ENCODE measurements around the gene WDR48.

WDR48 gene

GRCh38 chr3:39144095-39144747, 92.4 kb downstream of the WDR48 start:
- Histone ChIP-seq H3K36me3 (ENCODE audit: control insufficient read depth, low read depth, low read length) (peaks cover 37% of the 10 kb centered on the region), H3K27me3 (ENCODE audit: control insufficient read depth, insufficient read depth, low read length) (no peaks in the 10 kb centered on the region), H3K4me1 (ENCODE audit: control insufficient read depth, low read depth, low read length) (peaks cover 24% of the 10 kb centered on the region), H3K9me3 (ENCODE audit: control insufficient read depth, low read depth, low read length) (no peaks in the 10 kb centered on the region), H3K9ac (ENCODE audit: low read length) (no peak overlapping the region), H3K4me3 (ENCODE audit: low read length) (no peak overlapping the region), H3K27ac (ENCODE audit: low read length) (no peak overlapping the region)

- no peaks in the 10 kb centered on the region for H3K27me3 ChIP-seq (ENCODE audit: control insufficient read depth, insufficient read depth, low read length)
- H3K27ac ChIP-seq (ENCODE audit: low read length): no peak overlapping the region
- peaks cover 30% of the 10 kb centered on the region for H3K4me1 ChIP-seq (ENCODE audit: control insufficient read depth, low read depth, low read length)
- peaks cover 37% of the 10 kb centered on the region for H3K36me3 ChIP-seq (ENCODE audit: control insufficient read depth, low read depth, low read length)
- H3K9me3 ChIP-seq (ENCODE audit: control insufficient read depth, low read depth, low read length): no peaks in the 10 kb centered on the region
- H3K4me3 ChIP-seq (ENCODE audit: low read length): no peak overlapping the region
- no peak overlapping the region for H3K9ac ChIP-seq (ENCODE audit: low read length)
These were observed 93.0 kb downstream of the WDR48 start for GRCh38 chr3:39144748-39145380.

GRCh38 chr3:39146083-39146501, 94.3 kb downstream of the WDR48 start:
- H3K4me3 ChIP-seq (ENCODE audit: low read length): no peak overlapping the region
- H3K4me1 ChIP-seq (ENCODE audit: control insufficient read depth, low read depth, low read length): peaks cover 42% of the 10 kb centered on the region
- no peak overlapping the region for H3K9ac ChIP-seq (ENCODE audit: low read length)
- no peaks in the 10 kb centered on the region for H3K9me3 ChIP-seq (ENCODE audit: control insufficient read depth, low read depth, low read length)
- peaks cover 37% of the 10 kb centered on the region for H3K36me3 ChIP-seq (ENCODE audit: control insufficient read depth, low read depth, low read length)
- H3K27me3 ChIP-seq (ENCODE audit: control insufficient read depth, insufficient read depth, low read length): no peaks in the 10 kb centered on the region
- H3K27ac ChIP-seq (ENCODE audit: low read length): no peak overlapping the region

All from iPS-18a (cell line).